ENCODE data around the gene ASB13.
"Not testable (repeated sequence)": the region's sequence is repeated elsewhere in the genome, so short reads cannot be mapped to it uniquely, and the experiment has no call there.

ASB13 gene

DNA sequence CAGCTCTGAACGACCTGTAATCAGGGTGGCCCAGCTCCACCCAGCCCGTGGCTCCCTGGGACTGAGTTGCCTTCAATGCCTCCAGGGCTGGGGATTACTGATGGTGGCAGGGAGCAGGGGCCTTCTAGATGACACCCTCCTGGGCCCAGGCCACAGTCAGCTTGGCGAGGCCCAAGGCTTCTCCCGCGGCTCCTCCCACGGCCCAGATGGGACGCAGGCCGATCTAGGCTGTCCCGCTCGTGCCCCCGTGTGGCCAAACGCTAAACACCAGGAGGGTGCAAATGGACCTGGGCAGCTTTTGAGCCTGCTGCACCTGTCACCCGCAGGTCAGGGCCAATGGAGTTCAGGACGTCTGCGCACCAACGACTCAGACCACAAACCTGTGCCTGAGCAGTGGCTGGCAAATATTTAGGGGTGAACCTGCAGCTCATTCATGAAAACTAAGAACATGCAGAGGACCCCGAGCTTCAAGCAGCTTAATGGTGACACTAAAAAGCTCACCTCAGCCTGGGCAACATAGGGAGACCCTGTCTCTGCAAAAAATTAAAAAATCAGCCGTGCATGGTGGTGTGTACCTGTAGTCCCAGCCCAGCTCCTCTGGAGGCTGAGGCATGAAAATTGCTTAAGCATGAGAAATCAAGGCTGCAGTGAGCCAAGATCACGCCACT lies 43.2 kb downstream of the ASB13 start:
- peak; percentile 58 to 88 for DNase-seq (ENCODE audit: low read depth in 2 of 2)

- DNase-seq (ENCODE audit: low read depth in 2 of 2): no peak
These were observed 44.0 kb downstream of the ASB13 start for GRCh38 chr10:5622186-5622960.

DNA sequence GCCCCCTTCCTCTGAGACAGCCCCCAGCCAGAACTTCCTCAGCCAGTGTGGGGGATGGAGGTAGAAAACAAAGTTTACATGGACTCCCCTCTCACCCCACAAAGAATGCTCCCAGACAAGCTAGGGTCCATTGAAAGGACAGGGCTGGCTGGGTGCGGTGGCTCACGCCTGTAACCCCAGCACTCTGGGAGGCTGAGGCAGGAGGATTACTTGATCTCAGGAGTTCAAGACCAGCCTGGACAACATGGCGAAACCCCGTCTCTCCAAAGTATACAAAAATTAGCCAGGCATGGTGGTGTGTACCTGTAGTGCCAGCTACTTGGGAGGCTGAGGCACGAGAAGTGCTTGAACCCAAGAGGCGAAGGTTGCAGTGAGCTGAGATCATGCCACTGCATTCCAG lies 45.0 kb downstream of the ASB13 start:
- DNase-seq (ENCODE audit: low read depth in 2 of 2): not testable (repeated sequence)

DNA sequence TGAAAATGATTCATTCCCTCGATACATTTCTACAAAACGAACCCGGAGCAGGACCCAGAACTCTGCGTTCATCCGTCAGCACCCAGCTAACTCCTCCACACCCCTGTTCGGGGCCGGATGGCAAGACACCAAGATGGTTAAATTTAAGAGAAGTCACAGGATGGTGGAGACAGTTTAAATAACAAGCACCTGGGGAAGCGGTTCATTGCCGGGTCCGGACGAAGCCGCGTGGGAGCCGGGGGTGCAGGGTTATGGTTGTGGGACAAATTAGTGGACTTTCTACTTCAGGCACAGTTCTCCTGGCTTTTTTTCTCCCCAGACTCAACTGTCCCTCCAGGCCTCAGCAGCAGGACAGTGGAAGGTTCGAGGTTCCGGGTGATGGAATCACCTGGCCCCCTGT lies 45.4 kb downstream of the ASB13 start:
- no peak for DNase-seq (ENCODE audit: low read depth in 2 of 2)

DNA sequence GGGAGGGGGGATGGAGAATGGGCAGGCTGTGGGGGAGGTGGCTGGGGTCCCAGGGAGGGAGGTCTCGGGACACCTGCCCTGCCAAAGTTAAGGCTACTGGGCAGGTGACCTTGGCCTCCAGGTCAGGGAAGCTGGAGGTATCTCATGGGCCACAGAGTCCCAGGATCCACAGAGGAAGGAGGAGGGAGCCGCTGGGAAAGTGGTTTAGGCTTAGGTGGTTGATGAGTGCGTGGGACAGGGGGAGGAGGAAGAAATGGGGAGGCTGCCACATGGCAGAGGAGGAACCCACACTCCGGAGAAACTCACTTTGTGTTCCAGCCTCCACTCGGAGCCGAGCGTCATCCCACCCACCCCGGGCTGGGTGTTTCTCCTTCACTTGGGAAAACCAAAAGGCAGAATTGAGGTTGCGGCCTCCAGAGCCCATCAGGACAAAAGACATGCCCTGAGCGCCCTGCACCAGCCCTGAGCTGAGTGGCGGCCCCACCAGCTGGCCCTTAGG lies 46.1 kb downstream of the ASB13 start:
- DNase-seq (ENCODE audit: low read depth in 2 of 2): no peak

GRCh38 chr10:5619362-5620211 lies 46.8 kb downstream of the ASB13 start:
- no peak for DNase-seq (ENCODE audit: low read depth in 2 of 2)

GRCh38 chr10:5618829-5619228 lies 47.6 kb downstream of the ASB13 start:
- no peak for DNase-seq (ENCODE audit: low read depth in 2 of 2)

GRCh38 chr10:5618042-5618441 lies 48.4 kb downstream of the ASB13 start:
- DNase-seq (ENCODE audit: low read depth in 2 of 2): no peak

DNA sequence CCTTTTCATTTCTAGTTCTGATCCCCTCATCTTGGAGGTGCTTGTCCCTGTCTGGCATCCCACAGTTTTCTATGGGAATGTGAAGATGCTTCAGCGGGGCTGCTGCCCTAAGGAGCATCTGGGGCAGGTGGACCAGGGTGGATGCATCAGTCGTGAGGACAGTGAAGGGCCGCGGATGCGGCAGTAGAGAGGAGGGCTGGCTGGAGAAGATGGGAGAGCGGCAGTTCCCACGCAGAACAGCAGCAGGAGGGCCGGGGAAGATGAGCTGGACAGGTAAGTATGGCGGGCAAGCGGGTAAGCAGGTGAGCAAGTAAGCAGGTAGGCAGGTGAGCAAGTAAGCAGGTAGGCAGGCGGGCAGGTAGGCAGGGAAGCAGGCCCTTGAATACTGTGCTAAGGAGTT lies 48.9 kb downstream of the ASB13 start:
- no peak for DNase-seq (ENCODE audit: low read depth in 2 of 2)

DNA sequence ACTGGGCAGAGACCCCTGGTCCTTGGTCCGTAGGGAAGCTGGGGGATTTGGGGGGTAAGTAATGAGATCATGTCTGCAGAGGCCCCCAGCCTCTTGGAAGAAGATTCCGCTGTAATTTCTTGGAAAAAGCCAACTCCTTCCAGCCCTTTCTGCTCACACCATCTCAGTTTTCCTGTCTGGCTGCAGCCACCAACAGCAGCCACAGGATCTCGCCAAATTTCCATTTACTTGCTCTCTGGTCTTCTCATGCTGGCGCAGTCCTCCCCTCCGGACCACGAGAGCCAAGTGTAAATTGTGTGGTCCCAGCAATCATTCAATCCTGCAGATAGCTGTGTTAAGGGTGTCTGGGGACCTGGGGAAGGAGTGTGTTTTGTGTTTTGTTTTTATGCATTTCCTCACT lies 49.6 kb downstream of the ASB13 start:
- DNase-seq (ENCODE audit: low read depth in 2 of 2): no peak

DNA sequence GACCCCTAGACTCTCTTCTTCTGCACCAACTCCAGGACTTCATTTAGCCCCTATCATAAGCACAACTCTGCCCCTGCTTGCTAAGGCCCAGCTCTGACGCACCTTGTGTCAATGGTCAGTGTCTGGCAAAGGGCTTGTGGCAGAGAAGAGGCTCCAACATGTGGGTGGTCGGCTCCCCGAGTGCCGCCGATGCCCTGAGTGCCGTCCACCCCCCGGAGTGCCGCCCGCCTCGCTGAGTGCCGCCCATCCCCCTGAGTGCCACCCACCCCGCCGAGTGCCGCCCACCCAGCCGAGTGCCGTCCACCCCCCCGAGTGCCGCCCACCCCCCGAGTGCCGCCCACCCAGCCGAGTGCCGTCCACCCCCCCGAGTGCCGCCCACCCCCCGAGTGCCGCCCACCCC lies 50.3 kb downstream of the ASB13 start:
- DNase-seq (ENCODE audit: low read depth in 2 of 2): no peak

- no peak for DNase-seq (ENCODE audit: low read depth in 2 of 2)
These were observed 51.1 kb downstream of the ASB13 start for GRCh38 chr10:5615316-5615715.

DNA sequence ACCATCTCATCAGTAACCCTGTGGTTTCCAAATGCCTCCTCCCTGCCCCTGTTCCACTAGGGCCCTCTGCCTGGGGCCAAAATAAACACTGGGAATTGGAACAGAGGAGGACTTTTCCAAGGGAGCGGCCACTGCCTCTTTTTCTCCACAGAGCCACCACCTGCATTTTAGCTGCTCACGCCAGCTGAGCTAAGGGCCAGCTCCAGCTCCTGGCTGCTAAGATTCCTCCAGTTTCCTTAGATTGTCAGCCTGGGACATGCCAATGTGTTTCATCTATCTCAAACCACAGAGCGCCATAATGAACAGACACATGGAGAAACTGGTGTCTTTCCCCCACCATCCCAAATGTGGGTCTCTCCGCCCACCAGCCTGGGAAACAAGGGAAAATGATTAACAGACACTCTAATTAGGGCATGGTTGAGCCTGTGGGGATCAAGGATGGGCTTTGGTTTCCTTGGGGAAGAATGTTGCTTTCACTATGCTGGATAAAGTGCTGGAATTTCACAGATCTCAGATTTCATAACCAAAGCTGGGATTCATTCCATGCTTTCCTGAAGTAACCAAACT lies 52.2 kb downstream of the ASB13 start:
- DNase-seq (ENCODE audit: low read depth in 2 of 2): no peak

DNA sequence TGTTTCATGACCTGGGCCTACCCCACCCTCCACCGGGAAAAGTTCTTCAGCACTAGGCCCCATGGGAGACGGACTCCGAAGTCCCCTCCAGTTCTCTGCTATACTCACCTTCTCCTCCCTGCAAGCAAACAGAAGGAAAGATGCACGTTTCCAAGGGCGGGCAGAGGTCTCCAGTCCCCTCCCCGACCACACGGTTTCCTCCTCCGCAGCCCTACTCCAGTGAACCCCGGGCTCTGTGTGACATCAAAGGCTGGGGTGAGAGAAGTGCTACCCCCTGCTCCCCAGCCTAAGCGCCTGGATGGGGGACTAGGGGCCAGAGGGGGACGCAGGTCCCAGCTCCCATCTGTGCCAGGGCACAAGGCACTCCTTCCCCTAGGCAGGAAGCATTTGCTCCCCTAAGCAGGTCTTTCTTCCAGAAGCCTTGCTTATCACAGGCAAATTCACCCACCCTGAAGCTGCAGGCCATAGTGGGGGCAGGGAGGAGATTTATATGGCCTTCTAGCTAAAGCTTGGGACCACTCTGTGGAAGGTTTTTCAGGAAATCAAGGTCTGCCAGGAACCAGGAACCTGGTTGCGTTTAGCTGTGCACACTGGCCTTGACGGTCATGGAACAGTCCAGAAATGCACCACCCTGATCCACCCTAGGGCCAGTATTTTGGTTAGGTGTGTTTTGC lies 52.8 kb downstream of the ASB13 start:
- DNase-seq (ENCODE audit: low read depth in 2 of 2): no peak

DNA sequence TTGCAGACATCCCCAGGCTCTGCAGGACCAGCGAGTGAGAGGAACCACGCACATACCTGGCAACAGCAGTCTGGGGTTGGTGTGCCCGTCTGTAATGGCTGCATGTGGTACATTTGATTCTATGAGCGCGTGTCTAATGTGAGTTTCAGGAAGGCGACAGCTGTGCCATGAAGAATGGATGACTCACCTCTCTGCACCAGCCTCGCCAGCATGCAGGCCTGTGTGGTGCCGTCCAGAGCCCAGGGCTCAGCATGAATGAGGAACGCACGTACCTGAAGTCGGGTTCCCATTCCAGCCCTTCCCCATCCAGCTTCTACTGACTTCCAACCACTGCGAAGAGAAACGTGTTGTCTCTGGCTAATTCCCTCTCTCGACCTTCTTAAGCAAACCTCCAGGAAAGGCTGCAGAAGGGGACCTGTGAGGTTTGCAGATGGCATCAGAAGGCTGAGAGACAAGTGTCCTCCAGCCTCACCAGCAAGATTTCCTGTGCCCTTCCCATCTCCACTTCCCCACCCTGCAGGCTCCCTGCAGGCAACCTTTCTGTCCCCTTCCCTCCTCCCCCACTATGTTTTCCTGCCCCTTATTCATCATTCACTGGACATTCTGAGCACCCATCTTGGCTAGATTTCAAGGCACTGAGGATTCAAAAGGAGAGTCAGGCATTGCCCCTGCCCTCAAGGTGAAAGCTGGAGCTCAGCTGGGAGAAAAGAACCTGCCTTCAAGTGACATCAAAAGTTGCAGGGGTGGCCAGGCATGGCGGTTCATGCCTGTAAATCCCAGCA lies 54.3 kb downstream of the ASB13 start:
- DNase-seq (ENCODE audit: low read depth in 2 of 2): no peak

DNA sequence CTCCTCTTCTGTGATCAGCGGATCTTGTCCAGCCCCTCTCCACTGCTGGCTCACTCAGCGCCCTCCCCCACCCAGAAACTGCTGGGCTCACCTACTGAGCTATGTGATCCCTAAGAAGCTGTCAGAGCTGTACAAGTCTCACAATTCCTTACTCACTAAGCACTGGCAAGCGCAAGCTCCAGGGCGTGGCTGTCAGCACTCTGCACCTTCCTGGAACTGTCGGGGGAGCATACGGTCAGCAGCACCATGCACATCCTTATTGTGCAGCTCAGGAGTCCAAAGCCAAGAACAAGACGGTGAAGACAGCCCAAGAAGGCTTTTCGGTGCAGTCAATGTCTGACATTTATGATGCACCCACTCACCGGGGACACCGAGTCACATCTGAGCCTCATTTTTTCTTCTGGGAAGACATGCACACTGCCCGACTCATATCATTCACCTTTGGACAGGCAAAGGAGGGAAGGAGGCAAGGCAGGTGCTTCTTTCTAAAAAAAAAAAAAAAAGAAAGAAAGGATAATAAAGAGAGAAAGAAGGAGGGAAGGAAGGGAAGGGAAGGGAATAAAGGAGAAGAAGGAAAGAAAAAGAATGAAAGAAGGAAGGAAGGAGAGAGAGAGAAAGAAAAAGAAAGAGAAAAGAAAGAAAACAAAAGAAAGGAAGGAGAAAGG lies 56.3 kb downstream of the ASB13 start:
- no peak for DNase-seq (ENCODE audit: low read depth in 2 of 2)

GRCh38 chr10:5608608-5609220 lies 57.7 kb downstream of the ASB13 start:
- DNase-seq (ENCODE audit: low read depth in 2 of 2): no peak

DNA sequence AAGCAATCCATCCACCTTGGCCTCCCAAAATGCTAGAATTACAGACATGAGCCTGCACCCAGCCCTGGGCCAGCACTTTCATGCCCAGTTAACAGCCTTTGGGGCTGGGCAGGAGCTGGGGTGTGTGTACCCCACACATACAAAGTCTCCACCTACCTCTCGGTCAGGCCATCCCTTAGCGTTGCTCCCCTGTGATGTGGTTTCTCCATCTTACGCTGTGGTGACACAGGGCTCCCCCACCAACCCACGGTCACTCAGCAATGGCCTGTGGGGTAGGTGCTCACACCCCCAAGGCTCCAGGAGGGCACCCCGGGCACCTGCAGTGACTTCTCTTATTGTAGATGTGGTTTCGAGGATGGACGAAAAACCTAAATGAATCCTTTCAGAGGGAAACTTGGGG lies 58.8 kb downstream of the ASB13 start:
- DNase-seq (ENCODE audit: low read depth in 2 of 2): no peak

GRCh38 chr10:5606864-5607263 lies 59.5 kb downstream of the ASB13 start:
- DNase-seq (ENCODE audit: low read depth in 2 of 2): no peak

DNA sequence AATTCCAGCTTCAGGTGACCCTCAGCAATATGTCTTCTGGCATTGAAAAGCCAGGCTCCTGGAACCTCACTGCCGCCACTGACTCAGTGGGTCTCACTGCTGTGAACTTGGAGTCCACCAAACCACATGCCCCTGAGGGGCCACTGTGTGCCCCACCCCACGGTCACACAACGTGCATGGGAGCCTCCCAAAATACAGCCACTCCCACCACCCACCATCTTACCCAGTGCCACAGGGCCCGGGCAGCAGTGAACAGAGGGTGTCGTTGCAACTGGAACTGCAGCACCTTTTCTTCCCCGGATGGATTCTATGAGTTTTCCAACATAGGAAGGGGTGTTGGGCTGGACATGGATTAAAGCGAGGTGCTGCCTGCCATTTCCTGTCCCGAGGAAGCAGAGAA lies 60.1 kb downstream of the ASB13 start:
- no peak for DNase-seq (ENCODE audit: low read depth in 2 of 2)
